A673 (cell line): ENCODE results near the gene SRSF6. TPM values are rescaled to one million over a fixed set of nuclear protein-coding genes. Genes with fewer than 3 reads are reported as not detected.
A peak's percentile ranks its signal among the peaks of the same experiment; 100 is the strongest.

ENCODE experiments used
- Bru-seq: library from RNA; stranded (reverse); fragments of 400-500 nt; gene quantifications from one replicate; lab custom pipeline; 2021; lab: Mats Ljungman, UMichigan
- BruChase-seq, 2 experiments: library from RNA; stranded (reverse); fragments of 400-500 nt; gene quantifications; one replicate each; lab custom pipeline; 2021; lab: Mats Ljungman, UMichigan
- BruUV-seq: library from RNA; stranded (reverse); fragments of 400-500 nt; replicated peaks from 2 replicates; lab custom pipeline; 2021; lab: Mats Ljungman, UMichigan
- CTCF ChIA-PET: fragments of 300-600 bp; sonication (Branson Sonifier 250); formaldehyde crosslinking; loops from one replicate; lab custom pipeline; 2022; ENCODE audit warnings: antibody characterized with exemption; lab: Charles Lee
- POLR2A ChIA-PET: fragments of 300-600 bp; sonication (Branson Sonifier 250); formaldehyde crosslinking; loops from one replicate; lab custom pipeline; 2022; ENCODE audit warnings: antibody characterized with exemption; ENCODE audit not compliant: low non-redundant PET; lab: Charles Lee
- DNase-seq: peaks from one replicate; pipeline ENCODE4 v3.0.0-alpha.2; 2015; ENCODE audit warnings: low spot score
- H3K27ac ChIP-seq: fragments of 200-600 bp; sonication (generic); 2 replicates; pipeline ENCODE4 v1.5.1; 2016; ENCODE audit warnings: mixed run types, low read depth, mild to moderate bottlenecking, mixed read lengths, antibody characterized with exemption, low read length; ENCODE audit not compliant: poor library complexity, severe bottlenecking
- H3K27me3 ChIP-seq: fragments of 200-600 bp; sonication (generic); replicated peaks from 2 replicates; pipeline ENCODE4 v1.6.1; 2017; ENCODE audit warnings: mixed run types, low read depth, mild to moderate bottlenecking, mixed read lengths, antibody characterized with exemption, low read length; ENCODE audit not compliant: insufficient read depth, poor library complexity
- H3K36me3 ChIP-seq: fragments of 200-600 bp; sonication (generic); 2 replicates; pipeline ENCODE4 v1.6.1; 2016; ENCODE audit warnings: mixed run types, mild to moderate bottlenecking, mixed read lengths, antibody characterized with exemption, low read length; ENCODE audit not compliant: insufficient read depth, poor library complexity, severe bottlenecking
- H3K4me1 ChIP-seq: fragments of 200-600 bp; sonication (generic); 2 replicates; pipeline ENCODE4 v1.6.1; 2017; ENCODE audit warnings: mixed run types, mild to moderate bottlenecking, mixed read lengths, antibody characterized with exemption, low read length; ENCODE audit not compliant: insufficient read depth, poor library complexity, severe bottlenecking
- H3K4me3 ChIP-seq: fragments of 200-600 bp; sonication (generic); 2 replicates; pipeline ENCODE4 v1.5.1; 2016; ENCODE audit warnings: low read depth, mixed run types, mild to moderate bottlenecking, mixed read lengths, low read length; ENCODE audit not compliant: poor library complexity, severe bottlenecking
- H3K9me3 ChIP-seq: fragments of 200-600 bp; sonication (generic); 2 replicates; pipeline ENCODE4 v1.6.1; 2016; ENCODE audit warnings: mixed run types, low read depth, mild to moderate bottlenecking, mixed read lengths, antibody characterized with exemption, low read length; ENCODE audit not compliant: poor library complexity, severe bottlenecking
- CTCF ChIP-seq: fragments of 300-800, 200-600 bp; sonication (generic); conservative IDR thresholded peaks from 2 replicates; pipeline ENCODE4 v1.5.1; 2017; ENCODE audit warnings: low read depth, mild to moderate bottlenecking, antibody characterized with exemption, low read length, moderate library complexity, mixed read lengths
- EZH2 ChIP-seq: fragments of 200-600 bp; sonication (generic); IDR thresholded peaks from 2 replicates; pipeline ENCODE4 v1.6.1; 2017; ENCODE audit warnings: borderline replicate concordance, low read depth, mild to moderate bottlenecking, mixed read lengths, antibody characterized with exemption, low read length; ENCODE audit not compliant: poor library complexity, severe bottlenecking
- intact Hi-C: fragments of 100-400 bp; cut with micrococcal nuclease; formaldehyde crosslinking; loops from one replicate; pipeline ENCODE4 v1.10.0; 2022; ENCODE audit not compliant: unreplicated experiment
- long read RNA-seq: library from polyadenylated mRNA; stranded (forward); transcript quantifications from one replicate; pipeline ENCODE4 v2.0.0, GENCODE V29; 2022
- total RNA-seq: library from RNA; stranded (reverse); gene quantifications from 2 replicates; pipeline ENCODE4 v1.2.3, GENCODE V29; 2021

Gene SRSF6
- 189 and 212 TPM in 2 replicates for total RNA-seq
- Bru-seq, nascent RNA = percentile 100 among the genes with signal in this experiment
- percentile 100 among the genes with signal in this experiment for BruChase-seq, experiment 1, labeled RNA remaining after a 2-hour chase
- percentile 100 among the genes with signal in this experiment for BruChase-seq, experiment 2, labeled RNA remaining after a 6-hour chase
- long read RNA-seq, full-length matches to known transcripts = 67 of 77 reads
- long read RNA-seq, partial matches to known transcripts = 6 of 77 reads
- long read RNA-seq, other reads (novel, unspliced or antisense) = 4 of 77 reads

- H3K4me1 ChIP-seq = peaks cover 8% of the 10 kb centered on the region
- H3K9me3 ChIP-seq = no peaks in the 10 kb centered on the region
- BruUV-seq = no TSS peak
- peak; percentile 93 for DNase-seq
- H3K27me3 ChIP-seq = no peaks in the 10 kb centered on the region
- H3K36me3 ChIP-seq = peaks cover 42% of the 10 kb centered on the region
- peak within 1 kb of the TSS; percentile 100 for H3K27ac ChIP-seq
- POLR2A ChIA-PET = interaction anchor here (0.6 to 0.8 kb wide), 11 partner anchors 8 to 1839 kb away, joined by 3 to 16 read pairs (median 3); no protein-coding TSS in a partner anchor
- CTCF ChIA-PET = interaction anchor here (0.6 to 1.5 kb wide), 3 partner anchors 9 to 173 kb away, joined by 4 to 7 read pairs (median 4); no protein-coding TSS in a partner anchor
- peak within 1 kb of the TSS; percentile 89 for H3K4me3 ChIP-seq
- intact Hi-C loops = loop anchor here (2.0 kb wide), 1 partner anchor 209 kb away; the partner anchor contains the start of gene MYBL2
- TF ChIP-seq EZH2 = no peak
- no peak for TF ChIP-seq CTCF
These were observed at the start of gene SRSF6 for GRCh38 chr20:43457640-43458421. SRSF6 (plus strand) TSS chr20:43457896; CDS start chr20:43458034, 138 bp downstream.

GRCh38 chr20:43408848-43409576 lies 48.7 kb upstream of the SRSF6 start:
- no peaks in the 10 kb centered on the region for H3K36me3 ChIP-seq
- no peak overlapping the region for H3K4me3 ChIP-seq
- no peaks in the 10 kb centered on the region for H3K9me3 ChIP-seq
- TF ChIP-seq CTCF (peak; percentile 83), EZH2 (no peak)
- CTCF ChIA-PET = interaction anchor here (0.6 to 1.1 kb wide), 7 partner anchors 11 to 1687 kb away, joined by 3 to 6 read pairs (median 3); no protein-coding TSS in a partner anchor
- POLR2A ChIA-PET = no interaction called here
- DNase-seq = peak; percentile 67
- no peaks in the 10 kb centered on the region for H3K4me1 ChIP-seq
- no TSS peak for BruUV-seq
- intact Hi-C loops = loop anchor here (1.0 to 5.0 kb wide), 3 partner anchors 217 to 1671 kb away; no protein-coding TSS in a partner anchor
- no peak overlapping the region for H3K27ac ChIP-seq
- peaks cover 19% of the 10 kb centered on the region for H3K27me3 ChIP-seq

- H3K4me3 ChIP-seq = no peak overlapping the region
- TF ChIP-seq CTCF (no peak), EZH2 (no peak)
- no peak overlapping the region for H3K27ac ChIP-seq
- H3K27me3 ChIP-seq = peaks cover 23% of the 10 kb centered on the region
- DNase-seq = no peak
- ChIA-PET CTCF (interaction anchor here (0.6 to 1.1 kb wide), 5 partner anchors 12 to 1687 kb away, joined by 3 to 6 read pairs (median 4); no protein-coding TSS in a partner anchor), POLR2A (no interaction called here)
- no TSS peak for BruUV-seq
- no peaks in the 10 kb centered on the region for H3K9me3 ChIP-seq
- H3K4me1 ChIP-seq = no peaks in the 10 kb centered on the region
- H3K36me3 ChIP-seq = no peaks in the 10 kb centered on the region
- intact Hi-C loops = loop anchor here (1.0 to 5.0 kb wide), 3 partner anchors 217 to 1671 kb away; no protein-coding TSS in a partner anchor
These were observed 48.2 kb upstream of the SRSF6 start for GRCh38 chr20:43409577-43409913.
